Liver (tissue), 9 donors: Measurements from ENCODE around the gene TMEM108. TPM values are rescaled to one million over a fixed set of nuclear protein-coding genes. Genes with fewer than 3 reads are reported as not detected.

ENCODE experiments used
- DNase-seq: peaks from one replicate; pipeline ENCODE4 v3.0.0-alpha.2; 2017; ENCODE audit warnings: low spot score
- H3K27ac ChIP-seq, 2 donors: one replicate each; pipeline ENCODE4 v1.7.0; 2013; ENCODE audit warnings: inconsistent platforms in 2 of 2, low read length in 2 of 2, control low read depth in 1 of 2, low read depth in 1 of 2, mild to moderate bottlenecking in 1 of 2
- H3K27me3 ChIP-seq, 4 donors: one replicate each; pipeline versions ENCODE4 v1.6.1 to v1.7.0; 2013; ENCODE audit warnings: low read length in 3 of 4, inconsistent platforms in 1 of 4, mild to moderate bottlenecking in 1 of 4, moderate library complexity in 1 of 4; ENCODE audit not compliant: control insufficient read depth in 4 of 4, insufficient read depth in 4 of 4
- H3K36me3 ChIP-seq, 4 donors: one replicate each; pipeline versions ENCODE4 v1.6.1 to v1.7.0; 2013; ENCODE audit warnings: low read length in 3 of 4, mild to moderate bottlenecking in 3 of 4, low read depth in 1 of 4, moderate library complexity in 1 of 4; ENCODE audit not compliant: control insufficient read depth in 4 of 4, insufficient read depth in 3 of 4
- H3K4me1 ChIP-seq, 4 donors: one replicate each; pipeline versions ENCODE4 v1.6.1 to v1.7.0; 2013; ENCODE audit warnings: low read length in 3 of 4, mild to moderate bottlenecking in 3 of 4, moderate library complexity in 1 of 4; ENCODE audit not compliant: control insufficient read depth in 4 of 4, insufficient read depth in 4 of 4
- H3K4me3 ChIP-seq, 3 donors: one replicate each; pipeline versions ENCODE4 v1.6.1 to v1.7.0; 2013; ENCODE audit warnings: low read length in 3 of 3, control low read depth in 1 of 3, low read depth in 1 of 3, mild to moderate bottlenecking in 1 of 3
- H3K9ac ChIP-seq, 2 donors: one replicate each; pipeline ENCODE4 v1.7.0; 2013; ENCODE audit warnings: low read length in 2 of 2, mild to moderate bottlenecking in 2 of 2, moderate library complexity in 2 of 2, control low read depth in 1 of 2, low read depth in 1 of 2
- H3K9me3 ChIP-seq, 4 donors: one replicate each; pipeline versions ENCODE4 v1.6.1 to v1.7.0; 2013; ENCODE audit warnings: low read length in 3 of 4; ENCODE audit not compliant: control insufficient read depth in 4 of 4
- EGR1 ChIP-seq, 2 donors: IDR thresholded peaks; 2 replicates each; pipeline ENCODE4 v1.6.1; 2016 to 2018; ENCODE audit warnings: antibody characterized with exemption in 2 of 2, low read depth in 2 of 2
- FOXA1 ChIP-seq: IDR thresholded peaks from 2 replicates; pipeline ENCODE4 v1.6.1; 2016; ENCODE audit warnings: antibody characterized with exemption
- HNF4A ChIP-seq, 2 donors: conservative IDR thresholded peaks; 2 replicates each; pipeline ENCODE4 v1.6.1; 2016; ENCODE audit warnings: antibody characterized with exemption in 2 of 2, mild to moderate bottlenecking in 2 of 2
- HNF4G ChIP-seq: IDR thresholded peaks from 2 replicates; pipeline ENCODE4 v1.6.1; 2016; ENCODE audit warnings: antibody characterized with exemption
- JUND ChIP-seq, 2 donors: IDR thresholded peaks; 2 replicates each; pipeline ENCODE4 v1.6.1; 2016; ENCODE audit warnings: antibody characterized with exemption in 2 of 2
- RAD21 ChIP-seq, 2 donors: IDR thresholded peaks; 2 replicates each; pipeline ENCODE4 v1.6.1; 2016; ENCODE audit warnings: antibody characterized with exemption in 2 of 2, mild to moderate bottlenecking in 2 of 2
- RXRA ChIP-seq, 2 donors: IDR thresholded peaks; 2 replicates each; pipeline ENCODE4 v1.6.1; 2017 to 2018; ENCODE audit warnings: antibody characterized with exemption in 2 of 2, mild to moderate bottlenecking in 1 of 2
- TAF1 ChIP-seq: conservative IDR thresholded peaks from 2 replicates; pipeline ENCODE4 v1.6.1; 2016; ENCODE audit warnings: antibody characterized with exemption, mild to moderate bottlenecking
- YY1 ChIP-seq: IDR thresholded peaks from 2 replicates; pipeline ENCODE4 v1.6.1; 2016; ENCODE audit warnings: antibody characterized with exemption, mild to moderate bottlenecking
- WGBS: extraction: QIAGEN DNeasy Blood & Tissue Kit; methylation state at CpG from one replicate; pipeline ENCODE4 v1.1.7; 2013; 5-methylcytosine and 5-hydroxymethylcytosine counted together
- polyA plus RNA-seq, 2 donors: library from polyadenylated mRNA; stranded (reverse) in 1 of 2; unstranded in 1 of 2; fragments of 200-250 nt in 1 of 2; fragments of >200 nt in 1 of 2; fragmentation: Nextera tagmentation in 1 of 2; extraction: Ambion mirVana in 1 of 2; gene quantifications; one replicate each; pipeline versions ENCODE4 v1.2.1 to v1.2.3, GENCODE V29; 2013 to 2015
- total RNA-seq, 2 donors: library from RNA; depleted of rRNA; stranded (reverse); fragments of >200 nt; gene quantifications; one replicate each; pipeline ENCODE4 v1.2.3, GENCODE V29; 2014
- TF ChIP-seq, protein P1 (sequence below): IDR thresholded peaks from 2 replicates; pipeline ENCODE4 v1.6.1; 2016; ENCODE audit warnings: antibody characterized with exemption
- TF ChIP-seq, protein P2 (sequence below): fragments of 150-350 bp; IDR thresholded peaks from 2 replicates; pipeline ENCODE4 v1.5.1; 2017; ENCODE audit warnings: improper control_type of control experiment, low read depth, low read length; ENCODE audit not compliant: missing input control
- TF ChIP-seq, protein P3 (sequence below): IDR thresholded peaks from 2 replicates; pipeline ENCODE4 v1.6.1; 2016; ENCODE audit warnings: antibody characterized with exemption, mild to moderate bottlenecking
- TF ChIP-seq, protein P4 (sequence below): IDR thresholded peaks from 2 replicates; pipeline ENCODE4 v1.6.1; 2016; ENCODE audit warnings: antibody characterized with exemption
- TF ChIP-seq, protein P5 (sequence below): IDR thresholded peaks from 2 replicates; pipeline ENCODE4 v1.6.1; 2016; ENCODE audit warnings: antibody characterized with exemption
- donor health status: healthy.
- donor health status: healthy.
- donor health status: healthy.
- donor health status: healthy.
- donor health status: healthy.

Gene TMEM108
- total and polyA plus RNA-seq, 4 donors: 0.05 to 0.10 TPM; not detected in 2

GRCh38 chr3:133390715-133391114 is 352.5 kb downstream of the TMEM108 start:
- no peak overlapping the region for H3K4me3 ChIP-seq
- H3K4me1 ChIP-seq: no peaks in the 10 kb centered on the region
- no peak overlapping the region for H3K27ac ChIP-seq
- DNase-seq: no peak
- WGBS: 89% methylated on average over 4 of the region's 4 CpGs
- no peak overlapping the region for H3K9ac ChIP-seq
- H3K36me3 ChIP-seq: no peaks in the 10 kb centered on the region
- no peak for TF ChIP-seq RAD21 (IDR thresholded peaks at IDR 0.05)
- H3K9me3 ChIP-seq: no peaks in the 10 kb centered on the region
- no peaks in the 10 kb centered on the region for H3K27me3 ChIP-seq

- no peaks in the 10 kb centered on the region for H3K9me3 ChIP-seq
- no peak overlapping the region for H3K27ac ChIP-seq
- DNase-seq: no peak
- H3K27me3 ChIP-seq: no peaks in the 10 kb centered on the region
- H3K4me3 ChIP-seq: no peak overlapping the region
- 79% methylated on average over 1 of the region's 1 CpG for WGBS
- no peak overlapping the region for H3K9ac ChIP-seq
- H3K4me1 ChIP-seq: no peaks in the 10 kb centered on the region
- no peak for TF ChIP-seq RXRA (IDR thresholded peaks at IDR 0.05)
- TF ChIP-seq, protein P1, sequence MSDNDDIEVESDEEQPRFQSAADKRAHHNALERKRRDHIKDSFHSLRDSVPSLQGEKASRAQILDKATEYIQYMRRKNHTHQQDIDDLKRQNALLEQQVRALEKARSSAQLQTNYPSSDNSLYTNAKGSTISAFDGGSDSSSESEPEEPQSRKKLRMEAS: no peak
- TF ChIP-seq FOXA1: no peak
- TF ChIP-seq, protein P2, sequence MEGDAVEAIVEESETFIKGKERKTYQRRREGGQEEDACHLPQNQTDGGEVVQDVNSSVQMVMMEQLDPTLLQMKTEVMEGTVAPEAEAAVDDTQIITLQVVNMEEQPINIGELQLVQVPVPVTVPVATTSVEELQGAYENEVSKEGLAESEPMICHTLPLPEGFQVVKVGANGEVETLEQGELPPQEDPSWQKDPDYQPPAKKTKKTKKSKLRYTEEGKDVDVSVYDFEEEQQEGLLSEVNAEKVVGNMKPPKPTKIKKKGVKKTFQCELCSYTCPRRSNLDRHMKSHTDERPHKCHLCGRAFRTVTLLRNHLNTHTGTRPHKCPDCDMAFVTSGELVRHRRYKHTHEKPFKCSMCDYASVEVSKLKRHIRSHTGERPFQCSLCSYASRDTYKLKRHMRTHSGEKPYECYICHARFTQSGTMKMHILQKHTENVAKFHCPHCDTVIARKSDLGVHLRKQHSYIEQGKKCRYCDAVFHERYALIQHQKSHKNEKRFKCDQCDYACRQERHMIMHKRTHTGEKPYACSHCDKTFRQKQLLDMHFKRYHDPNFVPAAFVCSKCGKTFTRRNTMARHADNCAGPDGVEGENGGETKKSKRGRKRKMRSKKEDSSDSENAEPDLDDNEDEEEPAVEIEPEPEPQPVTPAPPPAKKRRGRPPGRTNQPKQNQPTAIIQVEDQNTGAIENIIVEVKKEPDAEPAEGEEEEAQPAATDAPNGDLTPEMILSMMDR: no peak
- TF ChIP-seq, protein P3, sequence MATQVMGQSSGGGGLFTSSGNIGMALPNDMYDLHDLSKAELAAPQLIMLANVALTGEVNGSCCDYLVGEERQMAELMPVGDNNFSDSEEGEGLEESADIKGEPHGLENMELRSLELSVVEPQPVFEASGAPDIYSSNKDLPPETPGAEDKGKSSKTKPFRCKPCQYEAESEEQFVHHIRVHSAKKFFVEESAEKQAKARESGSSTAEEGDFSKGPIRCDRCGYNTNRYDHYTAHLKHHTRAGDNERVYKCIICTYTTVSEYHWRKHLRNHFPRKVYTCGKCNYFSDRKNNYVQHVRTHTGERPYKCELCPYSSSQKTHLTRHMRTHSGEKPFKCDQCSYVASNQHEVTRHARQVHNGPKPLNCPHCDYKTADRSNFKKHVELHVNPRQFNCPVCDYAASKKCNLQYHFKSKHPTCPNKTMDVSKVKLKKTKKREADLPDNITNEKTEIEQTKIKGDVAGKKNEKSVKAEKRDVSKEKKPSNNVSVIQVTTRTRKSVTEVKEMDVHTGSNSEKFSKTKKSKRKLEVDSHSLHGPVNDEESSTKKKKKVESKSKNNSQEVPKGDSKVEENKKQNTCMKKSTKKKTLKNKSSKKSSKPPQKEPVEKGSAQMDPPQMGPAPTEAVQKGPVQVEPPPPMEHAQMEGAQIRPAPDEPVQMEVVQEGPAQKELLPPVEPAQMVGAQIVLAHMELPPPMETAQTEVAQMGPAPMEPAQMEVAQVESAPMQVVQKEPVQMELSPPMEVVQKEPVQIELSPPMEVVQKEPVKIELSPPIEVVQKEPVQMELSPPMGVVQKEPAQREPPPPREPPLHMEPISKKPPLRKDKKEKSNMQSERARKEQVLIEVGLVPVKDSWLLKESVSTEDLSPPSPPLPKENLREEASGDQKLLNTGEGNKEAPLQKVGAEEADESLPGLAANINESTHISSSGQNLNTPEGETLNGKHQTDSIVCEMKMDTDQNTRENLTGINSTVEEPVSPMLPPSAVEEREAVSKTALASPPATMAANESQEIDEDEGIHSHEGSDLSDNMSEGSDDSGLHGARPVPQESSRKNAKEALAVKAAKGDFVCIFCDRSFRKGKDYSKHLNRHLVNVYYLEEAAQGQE: no peak
- TF ChIP-seq JUND (IDR thresholded peaks at IDR 0.05): no peak
- TF ChIP-seq HNF4A (conservative IDR thresholded peaks at IDR 0.05): no peak
- H3K36me3 ChIP-seq: no peaks in the 10 kb centered on the region
Measured at GRCh38 chr3:133393204-133393603, 355.0 kb downstream of the TMEM108 start.

GRCh38 chr3:133393691-133394474 is 355.7 kb downstream of the TMEM108 start:
- no peaks in the 10 kb centered on the region for H3K4me1 ChIP-seq
- 72% methylated on average over 7 of the region's 7 CpGs for WGBS
- no peaks in the 10 kb centered on the region for H3K27me3 ChIP-seq
- H3K27ac ChIP-seq: no peak overlapping the region
- DNase-seq: no peak
- H3K9ac ChIP-seq: no peak overlapping the region
- H3K4me3 ChIP-seq: no peak overlapping the region
- H3K9me3 ChIP-seq: no peaks in the 10 kb centered on the region
- H3K36me3 ChIP-seq: no peaks in the 10 kb centered on the region
- TF ChIP-seq EGR1 (IDR thresholded peaks at IDR 0.05; ENCODE audit: low read depth in 2 of 2) (no peak), RXRA (IDR thresholded peaks at IDR 0.05) (no peak), HNF4G (no peak), TAF1 (no peak), JUND (IDR thresholded peaks at IDR 0.05) (no peak), RAD21 (IDR thresholded peaks at IDR 0.05) (no peak), YY1 (no peak)
- TF ChIP-seq, protein P4, sequence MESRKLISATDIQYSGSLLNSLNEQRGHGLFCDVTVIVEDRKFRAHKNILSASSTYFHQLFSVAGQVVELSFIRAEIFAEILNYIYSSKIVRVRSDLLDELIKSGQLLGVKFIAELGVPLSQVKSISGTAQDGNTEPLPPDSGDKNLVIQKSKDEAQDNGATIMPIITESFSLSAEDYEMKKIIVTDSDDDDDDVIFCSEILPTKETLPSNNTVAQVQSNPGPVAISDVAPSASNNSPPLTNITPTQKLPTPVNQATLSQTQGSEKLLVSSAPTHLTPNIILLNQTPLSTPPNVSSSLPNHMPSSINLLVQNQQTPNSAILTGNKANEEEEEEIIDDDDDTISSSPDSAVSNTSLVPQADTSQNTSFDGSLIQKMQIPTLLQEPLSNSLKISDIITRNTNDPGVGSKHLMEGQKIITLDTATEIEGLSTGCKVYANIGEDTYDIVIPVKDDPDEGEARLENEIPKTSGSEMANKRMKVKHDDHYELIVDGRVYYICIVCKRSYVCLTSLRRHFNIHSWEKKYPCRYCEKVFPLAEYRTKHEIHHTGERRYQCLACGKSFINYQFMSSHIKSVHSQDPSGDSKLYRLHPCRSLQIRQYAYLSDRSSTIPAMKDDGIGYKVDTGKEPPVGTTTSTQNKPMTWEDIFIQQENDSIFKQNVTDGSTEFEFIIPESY: no peak
- TF ChIP-seq, protein P5, sequence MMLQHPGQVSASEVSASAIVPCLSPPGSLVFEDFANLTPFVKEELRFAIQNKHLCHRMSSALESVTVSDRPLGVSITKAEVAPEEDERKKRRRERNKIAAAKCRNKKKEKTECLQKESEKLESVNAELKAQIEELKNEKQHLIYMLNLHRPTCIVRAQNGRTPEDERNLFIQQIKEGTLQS: no peak
- TF ChIP-seq, protein P2: no peak
